ENCODE data around the gene MCF2L.

Gene MCF2L

DNA sequence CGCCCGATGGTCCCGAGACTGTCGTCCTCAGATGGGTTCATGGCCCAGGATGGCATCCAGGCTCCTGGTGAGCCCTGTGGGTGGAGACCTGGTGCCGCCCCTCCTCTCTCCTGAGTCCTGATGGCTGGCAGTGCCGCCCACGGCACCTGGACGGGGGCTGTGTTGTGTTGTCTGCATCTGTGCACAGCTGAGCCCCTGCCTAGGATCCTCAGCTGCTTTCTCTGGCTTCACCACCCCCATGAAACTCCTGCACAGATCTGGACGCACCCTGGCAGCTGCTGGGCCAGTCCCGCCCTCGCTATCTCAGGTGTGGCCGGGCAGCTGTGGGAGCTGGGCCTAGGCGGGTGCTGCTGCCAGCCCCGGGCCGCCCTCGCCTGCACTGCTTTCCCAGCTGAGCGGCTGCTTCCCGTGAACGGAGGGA, 27.7 kb downstream of the MCF2L start:
- no peak for DNase-seq

GRCh38 chr13:112997188-112998130, 28.4 kb downstream of the MCF2L start:
- DNase-seq = no peak

DNA sequence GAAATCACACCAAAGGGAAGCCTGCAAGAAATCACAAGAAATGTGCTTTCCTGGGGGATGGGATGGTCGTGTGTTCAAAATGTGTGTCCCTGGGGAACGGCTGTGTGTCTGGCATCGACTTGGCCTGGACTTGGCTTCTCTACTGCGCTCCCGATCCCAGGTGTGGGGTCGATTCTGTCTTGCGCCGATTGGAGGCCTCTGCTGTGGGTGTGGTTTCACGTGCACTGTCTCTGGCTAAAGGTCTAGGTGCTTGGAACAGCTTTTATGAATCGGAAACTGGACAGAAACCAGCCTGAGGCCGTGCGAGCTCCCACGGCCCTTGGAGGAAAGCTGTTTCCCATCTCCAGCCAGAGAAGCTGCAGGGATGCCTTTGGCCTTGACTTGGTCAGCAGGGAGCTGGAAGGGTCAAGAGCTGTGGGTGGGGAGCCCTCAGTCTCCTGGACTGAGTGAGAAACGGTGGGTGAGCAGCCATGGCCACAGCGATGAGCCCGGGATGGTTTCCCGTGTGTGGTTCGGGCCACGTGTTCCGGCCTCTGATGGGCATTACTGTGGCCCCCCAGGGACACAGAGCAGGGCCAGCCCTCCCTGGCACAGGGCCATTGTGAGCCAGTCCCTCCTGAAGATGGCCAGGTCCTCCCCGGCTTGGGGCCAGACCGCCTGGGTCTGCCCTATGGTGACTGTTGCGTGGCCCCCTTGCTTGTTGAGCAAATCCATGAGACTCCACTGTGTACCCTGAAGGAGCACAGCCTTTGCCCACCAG, 29.7 kb downstream of the MCF2L start:
- no peak for DNase-seq

- DNase-seq = peak in 1 of 56 donors; percentile 22
Observed at GRCh38 chr13:112999414-113000177, 30.6 kb downstream of the MCF2L start.

DNA sequence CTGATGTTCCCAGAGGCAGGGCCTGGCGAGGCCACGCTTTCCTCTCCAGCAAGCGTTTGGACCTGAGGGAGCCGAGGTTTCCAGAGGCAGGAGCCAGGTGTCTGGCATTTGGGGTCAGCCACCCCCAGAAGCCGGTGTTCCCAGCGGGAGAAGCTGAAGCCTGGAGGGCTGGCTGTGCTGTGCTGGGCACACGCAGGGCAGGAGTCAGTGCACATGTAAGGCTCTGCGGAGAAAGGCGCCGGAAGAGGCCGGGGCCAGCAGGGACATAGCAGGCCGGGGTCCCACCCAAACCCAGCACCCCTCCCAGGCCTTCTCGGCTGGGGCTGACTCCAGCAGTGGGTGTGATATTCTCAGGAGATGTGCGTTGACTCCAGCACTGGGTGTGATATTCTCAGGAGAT, 31.6 kb downstream of the MCF2L start:
- no peak for DNase-seq

DNA sequence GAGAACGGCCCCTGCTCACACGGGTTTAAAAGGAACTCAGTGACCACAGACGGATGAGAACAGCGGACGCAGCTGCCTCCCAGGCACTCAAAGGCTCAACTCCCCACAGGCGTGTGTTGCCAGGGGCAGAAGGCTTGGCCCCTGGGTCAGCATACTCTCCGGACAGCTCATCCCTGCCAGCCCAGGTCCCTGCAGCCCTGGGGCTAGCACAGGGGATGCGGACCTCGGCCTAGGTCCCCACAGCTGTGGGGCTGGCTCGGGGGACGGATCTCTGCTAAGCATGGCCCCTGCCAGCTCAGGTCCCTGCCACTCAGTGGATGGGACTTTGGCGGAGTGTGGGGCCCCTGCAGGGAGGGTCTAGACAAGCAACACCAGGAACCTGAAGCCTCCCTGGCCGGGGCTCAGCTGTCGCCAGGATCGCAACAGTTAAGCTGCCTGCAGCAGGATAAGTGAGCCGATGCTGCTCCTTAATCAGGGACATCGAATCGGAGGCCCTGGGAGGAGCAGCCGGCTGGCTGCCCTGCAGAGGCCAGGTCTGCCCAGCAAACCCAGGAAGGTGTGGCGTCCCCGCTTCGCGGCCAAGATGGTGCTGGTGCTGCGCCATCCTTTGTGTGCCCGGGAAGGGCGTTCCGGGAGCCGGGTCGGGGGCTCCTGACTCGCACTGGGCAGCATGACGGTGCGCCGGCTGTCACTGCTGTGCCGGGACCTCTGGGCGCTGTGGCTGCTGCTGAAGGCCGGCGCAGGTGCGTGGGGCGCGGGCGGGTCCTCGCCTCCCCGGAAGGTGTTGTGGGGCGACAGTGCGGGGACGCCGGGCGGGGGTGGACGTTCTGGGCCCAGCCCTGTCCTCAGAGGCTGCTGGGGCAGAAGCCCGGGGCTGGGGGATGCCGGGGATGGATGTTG, 32.5 kb downstream of the MCF2L start:
- DNase-seq = peak in 51 of 56 donors; percentile 21 to 83 (median 44)

DNA sequence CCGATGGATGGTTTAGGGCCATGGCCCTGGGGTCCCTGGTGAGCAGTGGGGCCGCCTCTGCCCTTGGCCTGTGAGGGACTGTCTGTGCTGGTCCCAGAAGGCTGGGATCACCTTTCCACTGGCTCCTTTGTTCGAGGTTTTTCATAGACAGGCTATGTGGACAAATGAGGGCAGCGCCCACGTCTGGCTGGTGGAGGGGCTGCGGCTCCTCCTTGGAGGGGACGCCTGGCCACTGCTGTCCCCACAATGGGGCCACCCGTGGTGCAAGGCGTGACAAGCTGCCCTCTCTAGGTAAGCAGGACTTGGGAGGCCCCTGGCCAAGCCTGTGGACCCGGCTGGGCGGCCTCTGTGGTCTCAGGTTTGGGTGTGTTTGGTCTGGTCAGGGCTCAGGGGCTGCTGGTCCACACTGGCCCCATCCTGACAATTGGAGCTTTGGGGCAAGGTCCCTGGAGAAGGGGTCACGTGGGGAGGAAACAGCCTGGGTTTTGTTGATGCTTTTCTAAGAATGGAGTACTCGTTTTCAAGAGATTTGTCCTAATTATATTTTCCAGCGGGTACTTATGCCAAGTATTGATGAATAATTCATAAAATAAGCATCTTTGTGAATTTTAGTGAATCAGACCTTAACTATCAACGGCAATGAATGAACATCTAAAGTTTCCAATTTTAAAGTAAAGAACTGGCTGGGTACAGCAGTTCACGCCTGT, 33.3 kb downstream of the MCF2L start:
- DNase-seq = peak in 5 of 56 donors; percentile 18 to 45 (median 24)

GRCh38 chr13:113002913-113003290, 33.9 kb downstream of the MCF2L start:
- no peak for DNase-seq

DNA sequence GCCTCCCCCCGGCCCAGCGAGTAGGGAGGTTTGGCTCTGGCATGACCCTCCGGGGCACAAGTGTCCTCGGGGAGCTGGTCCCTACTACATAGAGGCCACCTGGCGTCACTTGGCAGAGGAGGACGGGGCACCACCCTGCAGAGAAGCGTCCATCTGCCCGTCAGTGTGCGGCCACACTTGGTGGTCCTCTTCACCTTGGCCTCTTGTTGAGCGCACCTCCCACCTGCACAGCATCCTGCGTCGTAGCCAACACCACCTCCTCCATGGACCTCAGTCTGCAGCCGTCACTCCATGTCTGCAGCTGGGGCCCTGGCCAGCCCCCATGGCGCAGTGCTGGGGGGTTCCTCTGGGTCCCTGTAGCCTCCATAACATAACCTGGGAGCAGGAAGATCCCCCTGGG, 35.1 kb downstream of the MCF2L start:
- no peak for DNase-seq

GRCh38 chr13:113005076-113005865, 36.3 kb downstream of the MCF2L start:
- DNase-seq = no peak

DNA sequence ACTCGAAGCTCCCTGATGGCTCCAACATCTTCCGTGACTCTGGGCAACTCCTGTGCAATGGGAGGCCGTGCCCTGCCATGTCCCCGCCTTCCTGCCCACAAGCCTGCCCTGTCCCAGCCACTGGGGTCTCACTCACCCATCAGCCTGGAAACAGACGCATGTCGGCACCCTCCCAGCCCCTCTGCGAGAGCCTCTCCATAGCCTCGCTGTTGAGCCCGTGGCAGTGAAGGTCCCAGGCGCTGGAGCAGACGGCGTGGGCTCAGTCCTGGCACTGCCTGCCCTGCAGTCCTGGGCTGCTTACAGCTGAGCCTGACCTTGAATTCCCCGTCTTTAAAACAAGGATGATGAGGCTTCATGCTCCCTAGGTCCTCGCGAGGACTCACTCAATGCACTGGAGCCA, 37.0 kb downstream of the MCF2L start:
- DNase-seq = no peak

DNA sequence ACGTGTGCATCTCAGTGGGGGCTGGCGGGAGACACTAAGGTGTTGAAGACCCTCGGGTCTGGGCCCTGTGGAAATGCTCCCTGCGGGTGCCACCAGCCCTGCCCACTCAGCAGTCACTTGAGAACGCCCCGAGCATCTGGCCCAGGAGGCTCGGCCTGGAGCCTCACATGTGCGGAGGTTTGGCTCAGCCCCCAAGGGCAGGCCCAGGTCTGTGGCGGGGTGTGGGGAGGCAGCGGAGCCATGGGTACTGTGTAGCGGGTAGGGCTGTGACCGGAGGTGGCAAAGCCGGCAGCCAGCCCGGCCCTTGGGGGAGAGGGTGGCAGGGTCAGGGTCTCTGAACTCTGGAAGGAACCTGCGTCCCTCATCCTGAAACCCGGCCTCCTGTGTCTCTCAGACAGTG, 37.6 kb downstream of the MCF2L start:
- DNase-seq = no peak

- DNase-seq = no peak
Observed at GRCh38 chr13:113008851-113009250, 39.8 kb downstream of the MCF2L start.

DNA sequence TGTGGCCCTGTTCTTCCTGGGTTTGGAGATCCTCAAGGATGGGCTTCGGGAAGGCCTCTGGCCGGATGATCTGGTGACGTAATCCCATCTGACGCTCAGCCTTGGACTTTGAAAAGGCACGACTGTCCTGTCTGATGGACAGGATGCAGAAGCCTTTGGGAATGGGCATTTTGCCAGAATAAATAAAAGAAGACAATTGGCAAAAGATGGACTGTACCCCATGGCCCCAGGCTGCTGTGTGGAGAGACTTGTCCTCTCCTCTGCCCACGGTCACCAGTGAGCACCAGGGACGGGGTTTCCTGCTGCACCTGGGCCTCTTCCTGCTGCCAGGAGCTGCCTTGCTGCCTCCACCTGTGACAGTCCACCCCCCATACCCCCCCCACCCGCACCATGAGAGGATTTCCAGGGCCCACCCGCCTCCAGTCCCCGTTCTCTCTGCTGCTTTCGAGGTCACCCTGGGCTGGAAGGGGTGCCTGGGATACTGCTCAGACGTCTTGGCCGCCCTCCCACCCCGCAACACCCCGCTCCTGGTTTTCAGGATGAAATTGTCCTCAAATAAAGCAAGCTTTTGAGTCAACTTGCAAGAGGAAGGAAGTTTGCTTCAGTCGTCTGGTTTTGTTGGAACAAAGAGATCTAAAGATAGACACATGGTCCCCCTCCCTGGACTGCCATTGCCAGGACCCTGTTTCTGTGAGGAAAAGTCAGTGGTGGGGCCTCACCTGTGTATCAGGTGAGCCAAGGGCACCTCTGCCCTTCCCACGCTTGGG, 40.9 kb downstream of the MCF2L start:
- peak in 3 of 56 donors; percentile 13 to 44 (median 23) for DNase-seq

DNA sequence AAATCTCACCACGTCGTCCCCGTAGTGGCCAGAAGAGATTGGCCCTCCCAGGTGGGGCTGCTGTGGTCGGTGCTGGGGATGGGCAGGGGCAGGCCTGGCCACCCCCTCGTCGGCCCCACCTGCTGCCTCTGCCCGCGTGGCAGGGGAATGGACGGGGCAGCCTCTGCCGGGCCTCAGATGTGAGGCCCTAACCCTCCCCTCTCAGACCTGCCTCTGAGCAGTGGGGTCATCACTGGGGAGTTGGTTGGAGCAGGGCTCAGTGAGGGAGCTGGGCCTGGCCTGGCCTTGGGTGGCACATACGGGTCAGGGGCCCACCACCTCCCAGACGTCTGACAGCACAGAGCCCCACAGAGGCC, 41.5 kb downstream of the MCF2L start:
- DNase-seq = no peak

GRCh38 chr13:113013303-113013702, 44.3 kb downstream of the MCF2L start:
- no peak for DNase-seq

- peak in 34 of 56 donors; percentile 25 to 85 (median 53) for DNase-seq
Observed at GRCh38 chr13:113013878-113014751, 45.1 kb downstream of the MCF2L start.

Measured in nucleus accumbens (tissue), 56 donors.